Fibroblast of mammary gland (primary cell): ENCODE results near the gene RAD9A.

Experiments
- DNase-seq: peaks from one replicate; pipeline ENCODE4 v3.0.0-alpha.2; 2010; ENCODE audit warnings: low read depth
- H3K4me3 ChIP-seq: 2 replicates; pipeline ENCODE4 v1.5.1; 2011; ENCODE audit warnings: low read depth, mild to moderate bottlenecking, low read length, moderate library complexity; ENCODE audit not compliant: control insufficient read depth
- CTCF ChIP-seq: conservative IDR thresholded peaks from 2 replicates; pipeline ENCODE4 v1.5.1; 2011; ENCODE audit warnings: low read depth, low read length, inconsistent platforms; ENCODE audit not compliant: control insufficient read depth, insufficient read depth

RAD9A gene

DNA sequence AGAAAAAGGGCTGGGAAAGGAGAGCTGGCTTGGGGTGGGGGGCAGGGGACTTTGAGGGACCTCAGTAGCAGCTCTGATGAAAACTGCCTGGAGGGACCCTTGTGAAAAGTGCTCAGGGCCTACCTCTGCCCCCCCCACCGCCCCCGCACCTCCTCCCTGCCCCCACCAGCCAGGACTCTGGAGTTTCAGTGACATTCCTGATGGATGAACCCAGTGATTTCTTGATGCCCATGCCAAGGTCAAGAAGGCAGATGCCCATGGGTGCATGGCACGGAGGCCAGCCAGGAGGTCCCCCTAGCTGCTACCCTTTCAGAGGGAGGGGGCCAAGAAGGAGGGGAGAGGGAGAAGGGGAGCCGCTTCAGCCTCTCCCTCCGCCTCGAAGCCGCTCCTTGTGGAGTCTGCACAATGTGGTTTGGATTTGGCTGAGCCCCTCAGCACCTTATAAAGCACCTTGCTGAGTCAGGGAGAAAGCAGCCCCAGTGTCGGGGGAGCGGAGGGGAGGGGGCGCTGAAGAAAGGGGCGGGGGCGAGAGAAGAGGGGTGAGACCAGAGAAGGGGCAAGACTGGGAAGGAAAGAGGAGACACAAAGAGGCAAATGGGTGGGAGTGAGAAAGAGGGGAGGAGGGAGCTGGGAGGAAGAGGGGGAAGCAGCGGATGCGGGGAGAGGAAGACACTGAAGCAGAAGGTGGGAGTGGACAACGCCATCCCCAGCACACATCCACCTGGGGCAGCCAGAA lies 16.3 kb upstream of the RAD9A start:
- no peak for DNase-seq
- no peak for TF ChIP-seq CTCF
- H3K4me3 ChIP-seq, result no peak overlapping the region

DNA sequence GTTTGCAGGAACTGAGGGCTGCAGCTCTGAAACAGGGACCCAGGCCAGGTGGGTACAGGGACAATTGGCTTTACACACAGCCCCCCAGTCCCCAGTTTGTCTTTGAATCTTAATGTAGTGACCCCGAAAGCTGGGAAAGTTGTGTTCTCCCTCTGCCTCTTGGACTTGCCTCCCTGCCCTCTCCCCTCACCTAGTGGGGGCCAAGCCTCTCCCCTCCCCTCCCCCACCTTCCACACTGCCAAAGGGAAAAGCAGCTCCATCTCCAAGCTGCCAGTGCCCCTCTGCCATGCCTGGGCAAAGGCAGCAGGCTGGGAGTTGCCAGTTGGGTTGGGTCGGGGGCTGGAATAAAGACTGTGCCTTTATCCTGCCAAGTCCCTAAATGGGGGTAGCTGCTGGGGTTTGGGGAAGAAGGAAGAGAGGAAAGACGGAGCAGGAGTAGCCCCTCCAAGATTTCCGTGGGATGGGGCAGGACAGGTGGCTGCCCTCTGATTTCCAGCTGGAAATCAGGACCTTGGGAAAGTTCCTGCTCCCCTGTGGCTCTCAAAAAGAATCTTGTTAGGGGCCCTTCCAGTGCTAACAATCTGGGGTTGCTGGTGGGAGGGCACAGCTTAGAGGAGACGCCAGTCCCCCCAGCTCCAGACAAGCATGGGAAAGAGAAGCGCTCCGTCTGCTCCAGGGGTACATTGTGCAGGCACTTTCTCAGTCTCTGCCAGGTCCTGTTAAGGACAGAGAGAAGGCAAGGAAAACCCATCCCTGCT lies 15.5 kb upstream of the RAD9A start:
- TF ChIP-seq CTCF, result no peak
- no peak for DNase-seq
- H3K4me3 ChIP-seq, result no peak overlapping the region

DNA sequence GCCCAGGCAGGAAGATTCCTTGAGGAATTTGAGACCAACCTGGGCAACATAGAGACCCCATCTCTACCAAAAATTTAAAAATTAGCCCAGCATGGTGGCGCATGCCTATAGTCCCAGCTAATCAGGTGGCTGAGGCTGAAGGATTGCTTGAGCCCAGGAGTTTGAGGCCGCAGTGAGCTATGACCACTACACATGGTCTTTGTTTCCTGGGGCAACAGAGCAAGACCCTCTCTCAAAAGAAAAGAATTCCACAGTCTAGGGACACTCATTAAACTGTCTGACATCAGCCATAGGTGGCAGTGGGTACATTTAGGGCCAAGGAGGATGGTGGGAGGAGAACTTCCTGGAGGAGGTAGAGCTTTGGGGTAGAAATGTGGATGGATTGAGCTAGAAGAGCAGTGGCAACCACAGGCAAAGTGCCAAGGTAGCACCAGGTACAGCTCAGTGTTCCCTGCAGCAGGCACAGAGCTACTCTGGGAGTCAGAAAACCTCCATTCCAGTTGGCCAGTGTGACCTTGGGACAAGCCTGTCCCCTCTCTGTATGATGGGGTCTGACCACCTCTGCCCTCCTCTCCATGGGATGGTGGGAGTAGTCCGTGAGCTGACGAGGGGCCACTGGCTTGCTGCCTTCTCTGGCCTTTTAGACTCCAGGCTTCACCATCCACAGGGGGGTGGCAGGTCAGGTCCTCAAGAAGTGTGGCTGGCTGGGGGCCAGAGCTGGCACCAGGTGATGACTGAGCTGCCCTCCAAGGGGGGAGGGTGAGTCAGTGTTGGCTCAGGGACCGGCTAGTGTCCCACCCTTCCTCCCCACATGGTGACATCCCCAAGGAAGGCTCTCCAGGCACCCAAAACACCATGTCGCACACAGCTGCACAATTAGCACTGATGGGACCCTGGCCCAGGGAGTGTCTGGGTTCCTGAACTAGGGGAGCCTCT lies 14.6 kb upstream of the RAD9A start:
- H3K4me3 ChIP-seq, result no peak overlapping the region
- no peak for TF ChIP-seq CTCF
- DNase-seq, result no peak

GRCh38 chr11:67378544-67378943 lies 13.2 kb upstream of the RAD9A start:
- no peak overlapping the region for H3K4me3 ChIP-seq
- no peak for TF ChIP-seq CTCF

DNA sequence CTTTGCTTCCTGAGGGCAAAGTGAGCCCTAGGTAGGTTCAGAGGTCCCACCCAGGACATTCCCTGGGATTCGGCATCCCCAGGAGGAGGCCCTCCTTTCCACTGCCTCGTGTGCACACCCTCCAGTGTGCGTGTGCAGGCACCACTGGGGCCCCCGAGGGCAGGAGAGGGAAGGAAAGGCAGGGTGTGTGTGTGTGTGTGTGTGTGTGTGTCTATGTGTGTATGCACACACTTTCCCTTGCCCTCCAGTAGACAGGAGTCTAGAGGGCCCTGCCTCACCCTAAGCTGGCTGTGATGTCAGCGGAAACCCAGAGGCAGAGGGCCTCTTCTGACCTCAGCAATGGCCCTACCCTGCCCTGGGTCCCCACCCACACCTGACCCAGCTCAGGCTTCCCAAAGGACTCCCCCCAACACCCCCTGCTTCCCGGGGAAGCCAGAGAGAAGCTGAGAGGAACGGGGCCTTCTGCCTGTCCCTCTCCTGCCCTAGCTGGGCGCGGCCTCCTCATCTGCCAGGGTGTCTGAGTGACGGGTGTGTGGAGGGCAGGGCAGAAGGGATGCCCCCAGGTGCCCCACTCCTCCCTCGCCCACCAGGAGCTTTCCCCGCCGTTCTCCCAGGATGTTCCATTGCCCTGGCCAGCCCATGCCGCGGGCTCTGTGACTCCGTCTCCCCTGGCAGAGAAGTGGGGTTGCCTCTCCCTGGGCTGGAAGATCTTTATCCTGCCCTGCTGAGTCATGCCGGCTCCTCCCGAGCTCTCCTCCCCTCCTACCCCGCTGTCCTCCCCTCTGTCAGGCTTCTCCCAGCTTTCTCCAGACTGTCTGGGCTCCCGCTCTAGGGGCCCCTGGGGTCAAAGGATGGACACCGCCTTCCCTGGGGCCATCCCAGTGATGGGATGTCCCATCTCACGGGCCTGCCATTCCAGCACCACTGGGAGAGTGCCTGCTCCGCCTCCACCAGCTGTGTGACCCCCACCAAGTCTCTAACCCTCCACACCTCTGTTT lies 12.4 kb upstream of the RAD9A start:
- DNase-seq, result peak; percentile 61
- no peak for TF ChIP-seq CTCF
- H3K4me3 ChIP-seq, result no peak overlapping the region

More at GRCh38 chr11:67378544-67378943, 13.2 kb upstream of the RAD9A start:
- DNase-seq, result no peak
